ENCODE results near the gene NSG2.
"Not testable (repeated sequence)": the region's sequence is repeated elsewhere in the genome, so short reads cannot be mapped to it uniquely, and the experiment has no call there.

NSG2 gene

DNA sequence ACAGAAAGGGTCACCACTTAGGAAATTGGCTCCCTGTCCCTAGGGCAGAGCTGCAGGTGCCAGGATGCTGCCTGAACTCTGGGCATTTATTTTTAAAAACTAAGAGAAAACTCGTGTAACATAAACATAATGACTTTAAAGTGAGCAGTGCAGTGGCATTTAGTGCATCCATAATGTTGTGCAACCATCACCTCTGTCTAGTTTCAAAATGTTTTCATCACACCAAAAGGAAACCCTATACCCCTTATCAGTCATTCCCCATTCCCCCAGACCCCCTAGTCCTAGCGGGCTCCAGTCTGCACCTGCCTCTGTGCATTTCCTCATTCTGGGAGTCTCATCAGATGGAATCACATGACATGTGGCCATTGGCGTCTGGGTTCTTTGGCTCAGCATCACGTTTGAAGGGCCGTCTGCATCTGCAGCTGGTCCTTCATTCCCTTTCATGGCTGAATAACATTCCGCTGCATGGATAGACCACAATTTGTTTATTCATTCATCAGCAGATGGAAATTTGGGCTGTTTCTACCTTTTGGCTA lies 55.8 kb downstream of the NSG2 start:
- DNase-seq (ENCODE audit: low spot score) (no peak), FAIRE-seq (no peak)

- not testable (repeated sequence) for DNase-seq (ENCODE audit: low spot score); FAIRE-seq
Measured at GRCh38 chr5:174102574-174102973, 57.1 kb downstream of the NSG2 start.

GRCh38 chr5:174106997-174107655 lies 61.6 kb downstream of the NSG2 start:
- no peak for FAIRE-seq
- no peak for DNase-seq (ENCODE audit: low spot score)

DNA sequence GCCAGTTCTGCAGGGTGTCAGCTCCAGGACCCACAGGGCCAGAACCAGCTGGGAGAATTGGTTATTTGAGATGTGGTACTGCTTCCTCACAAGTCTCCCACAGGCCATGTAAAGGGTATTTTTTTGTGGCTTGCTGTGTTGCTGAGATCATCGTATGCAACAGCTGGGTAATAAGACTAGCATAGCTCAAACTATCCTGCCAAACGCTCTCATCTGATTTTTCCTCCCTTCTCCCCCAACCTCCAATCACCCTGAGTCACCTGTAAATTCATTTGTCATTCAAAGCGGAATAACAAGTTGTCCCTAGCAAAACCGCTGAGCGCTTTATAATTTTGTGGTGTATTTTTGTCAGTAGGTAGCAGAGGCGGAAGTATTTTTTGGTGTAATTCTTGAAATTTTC lies 63.2 kb downstream of the NSG2 start:
- FAIRE-seq (no peak), DNase-seq (ENCODE audit: low spot score) (no peak)

GRCh38 chr5:174109698-174110260 lies 64.3 kb downstream of the NSG2 start:
- no peak for FAIRE-seq

DNA sequence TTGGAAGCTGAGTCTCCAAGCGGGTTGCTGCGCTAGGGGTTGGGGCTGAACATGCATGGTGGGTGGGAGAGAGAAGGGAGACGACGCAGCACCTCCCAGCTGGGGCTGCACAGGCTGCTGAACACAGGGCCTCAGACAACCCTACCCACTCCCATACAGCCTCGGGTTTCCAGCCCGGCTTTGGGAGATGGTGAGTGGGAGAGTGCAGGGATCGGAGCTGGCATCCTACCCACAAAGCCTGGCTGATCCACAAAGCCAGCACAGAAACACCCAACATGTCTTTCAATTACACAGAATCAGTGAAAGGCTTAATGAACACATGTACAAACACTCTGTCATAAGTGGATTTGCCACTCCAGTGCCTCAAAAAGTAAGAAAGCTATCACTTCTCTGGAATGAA lies 64.8 kb downstream of the NSG2 start:
- DNase-seq (ENCODE audit: low spot score) (no peak), FAIRE-seq (no peak)

More at GRCh38 chr5:174109698-174110260, 64.3 kb downstream of the NSG2 start:
- no peak for DNase-seq (ENCODE audit: low spot score)

- FAIRE-seq = no peak
- no peak for DNase-seq (ENCODE audit: low spot score)
Measured at GRCh38 chr5:174111287-174111973, 65.9 kb downstream of the NSG2 start.

DNA sequence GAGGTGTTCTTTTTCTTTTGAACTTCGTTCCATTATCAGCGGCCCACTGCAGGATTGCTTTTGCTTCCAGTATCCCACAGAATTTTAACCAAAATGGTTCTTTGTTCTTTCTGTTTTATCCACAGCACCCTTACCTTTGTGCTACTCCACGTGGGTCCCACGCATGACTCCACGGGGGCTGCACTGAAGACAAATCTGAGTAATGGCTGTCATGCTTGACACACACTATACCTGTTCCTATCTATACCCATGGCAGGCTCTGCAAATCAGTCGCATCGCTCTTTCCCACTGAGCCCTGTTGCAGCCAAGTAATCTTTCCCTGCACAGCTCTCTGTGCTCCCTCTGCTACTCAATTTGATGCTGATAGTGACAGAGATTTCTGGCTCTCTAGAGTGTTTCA lies 69.7 kb downstream of the NSG2 start:
- DNase-seq (ENCODE audit: low spot score) (no peak), FAIRE-seq (no peak)

DNA sequence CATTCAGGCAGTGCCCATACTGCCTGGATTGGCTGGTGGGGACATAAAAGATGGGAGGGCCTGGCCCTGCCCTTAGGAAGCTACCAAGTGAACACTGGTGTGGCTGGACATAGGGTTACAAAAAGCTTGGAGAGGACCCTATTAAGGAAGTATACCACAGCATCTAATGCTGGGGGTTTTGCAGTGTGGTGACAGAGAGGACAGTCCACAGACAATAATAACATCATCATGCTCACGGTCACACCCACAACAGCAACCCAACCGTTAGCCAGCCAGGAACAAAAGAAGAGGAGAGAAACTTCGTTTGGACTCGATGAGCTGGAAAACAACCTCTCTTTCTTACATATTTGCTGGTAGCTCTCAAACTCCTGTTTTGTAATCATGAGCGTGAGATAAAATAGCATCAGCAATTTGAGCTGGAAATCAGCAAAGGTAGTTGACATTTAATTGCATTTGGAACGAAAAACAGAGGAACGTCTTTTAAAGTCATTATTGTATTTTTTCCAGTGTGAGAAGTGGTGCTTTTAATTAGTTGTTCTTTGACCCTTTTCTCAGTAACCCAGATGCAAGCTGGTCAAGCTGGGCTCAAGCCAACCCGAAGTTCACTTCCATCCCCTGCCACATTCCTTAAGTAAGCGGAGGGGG lies 73.4 kb downstream of the NSG2 start:
- no peak for FAIRE-seq
- DNase-seq (ENCODE audit: low spot score) = no peak

GRCh38 chr5:174119468-174119881 lies 74.0 kb downstream of the NSG2 start:
- DNase-seq (ENCODE audit: low spot score) (no peak), FAIRE-seq (no peak)

DNA sequence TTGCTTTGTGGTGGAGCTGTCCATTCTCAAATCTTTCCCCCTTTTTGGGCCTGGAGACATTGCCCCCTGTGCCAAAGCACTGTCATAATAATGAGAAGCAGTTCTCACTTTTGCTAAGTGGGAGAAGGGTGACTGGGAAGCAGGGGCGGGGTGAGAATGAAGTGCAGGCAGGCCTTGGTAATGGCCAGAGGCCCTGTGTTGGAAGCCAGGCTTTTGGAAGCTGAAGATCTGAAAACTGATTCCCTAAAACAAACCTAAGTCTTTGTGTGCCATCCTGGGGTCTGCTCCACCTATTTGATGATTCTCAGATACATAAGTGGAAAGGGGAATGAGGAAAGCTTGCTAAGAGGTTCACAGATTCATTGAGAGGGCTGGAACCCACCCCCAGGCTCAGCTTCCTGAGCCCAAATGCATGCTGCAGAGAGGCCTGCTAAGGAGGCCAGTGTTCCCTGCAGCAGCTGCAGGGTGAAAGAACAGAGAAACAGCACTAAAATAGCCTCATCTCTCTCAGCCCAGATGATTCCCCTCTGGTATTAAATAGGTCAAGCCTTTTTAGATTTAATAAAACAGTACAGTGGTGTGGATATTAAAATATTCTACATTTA lies 75.0 kb downstream of the NSG2 start:
- DNase-seq (ENCODE audit: low spot score) (no peak), FAIRE-seq (no peak)

DNA sequence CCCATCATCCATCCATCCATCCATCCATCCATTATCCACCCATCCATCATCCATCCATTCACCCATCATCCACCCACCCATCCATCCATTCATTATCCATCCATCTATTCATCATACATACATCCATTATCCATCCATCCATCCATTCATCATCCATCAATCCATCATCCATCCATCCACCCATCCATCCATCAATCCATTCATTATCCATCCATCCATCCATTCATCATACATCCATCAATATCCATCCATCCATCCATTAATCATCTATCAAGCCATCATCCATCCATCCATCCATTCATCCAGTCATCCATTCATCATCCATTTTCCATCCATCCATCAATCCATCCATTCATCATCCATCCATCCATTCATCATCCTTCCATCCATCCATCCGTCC lies 89.0 kb downstream of the NSG2 start:
- FAIRE-seq = no peak
- no peak for DNase-seq (ENCODE audit: low spot score)

GRCh38 chr5:174139623-174140022 lies 94.1 kb downstream of the NSG2 start:
- FAIRE-seq = no peak
- DNase-seq (ENCODE audit: low spot score) = no peak

DNA sequence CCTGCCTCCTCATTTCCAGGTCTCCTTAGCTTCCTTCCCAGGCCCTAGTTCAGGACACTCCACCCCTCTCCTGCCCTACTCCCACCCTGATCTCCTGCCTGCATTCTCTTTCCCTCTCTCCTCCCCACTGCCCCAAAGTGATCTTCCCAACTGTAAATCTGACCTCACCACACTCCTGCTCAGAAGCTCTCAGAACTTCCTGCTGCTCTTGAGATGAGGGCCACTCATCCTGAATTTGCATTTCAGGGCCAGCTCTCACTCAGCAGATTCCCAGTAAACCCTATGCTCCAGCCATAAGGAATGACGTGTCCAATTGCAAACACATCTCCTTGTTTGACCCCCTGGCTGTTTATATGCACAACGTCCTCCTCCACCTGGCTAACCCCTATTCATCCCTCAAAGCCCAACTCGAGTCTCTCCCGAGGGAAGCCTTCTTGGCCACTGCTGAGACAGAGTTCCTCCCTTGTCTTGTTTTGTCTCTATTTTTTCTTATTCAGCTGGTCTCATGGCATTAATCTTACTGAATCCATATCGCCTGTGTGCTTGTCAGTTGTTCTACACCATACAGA lies 95.0 kb downstream of the NSG2 start:
- FAIRE-seq (no peak), DNase-seq (ENCODE audit: low spot score) (no peak)

GRCh38 chr5:174141398-174141797 lies 95.9 kb downstream of the NSG2 start:
- FAIRE-seq = no peak
- DNase-seq (ENCODE audit: low spot score) = no peak

GRCh38 chr5:174145091-174145490 lies 99.6 kb downstream of the NSG2 start:
- DNase-seq (ENCODE audit: low spot score) (no peak), FAIRE-seq (no peak)

GRCh38 chr5:174145821-174146220 lies 100.3 kb downstream of the NSG2 start:
- DNase-seq (ENCODE audit: low spot score) (no peak), FAIRE-seq (no peak)

GRCh38 chr5:174146556-174146955 lies 101.0 kb downstream of the NSG2 start:
- FAIRE-seq = no peak
- DNase-seq (ENCODE audit: low spot score) = no peak

DNA sequence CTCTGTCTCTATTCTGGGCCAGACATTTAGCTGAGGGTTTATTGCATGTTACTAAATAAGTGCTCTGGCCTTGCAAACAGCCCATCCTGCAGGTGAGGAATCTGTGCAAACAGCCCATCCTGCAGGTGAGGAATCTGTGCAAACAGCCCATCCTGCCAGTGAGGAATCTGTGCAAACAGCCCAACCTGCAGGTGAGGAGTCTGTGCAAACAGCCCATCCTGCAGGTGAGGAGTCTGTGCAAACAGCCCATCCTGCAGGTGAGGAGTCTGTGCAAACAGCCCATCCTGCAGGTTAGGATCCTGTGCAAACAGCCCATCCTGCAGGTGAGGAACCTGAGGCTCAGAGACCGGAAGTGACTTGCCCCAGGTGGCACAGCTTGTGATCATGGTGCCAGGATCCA lies 101.5 kb downstream of the NSG2 start:
- not testable (repeated sequence) for FAIRE-seq; DNase-seq (ENCODE audit: low spot score)

DNA sequence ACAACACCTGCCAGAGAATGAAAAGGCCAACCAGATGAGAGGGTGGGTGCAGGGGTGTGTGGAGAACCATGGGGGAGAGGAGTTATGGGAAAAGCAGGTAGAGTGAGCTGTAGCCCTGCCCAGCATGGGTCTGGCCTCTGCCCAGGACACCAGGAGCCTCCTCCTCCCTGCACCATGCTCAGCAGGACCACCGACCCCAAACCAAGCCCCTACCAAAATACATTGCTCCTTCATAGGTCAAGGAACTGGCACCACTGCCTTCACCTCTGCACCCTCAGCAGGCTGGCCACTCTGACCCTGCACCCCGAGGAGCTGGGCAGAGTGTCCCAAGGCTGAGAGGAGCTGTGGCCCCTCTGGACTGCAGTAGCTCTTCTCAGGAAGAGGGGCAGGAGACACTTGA lies 102.0 kb downstream of the NSG2 start:
- no peak for FAIRE-seq

GRCh38 chr5:174148721-174149120 lies 103.2 kb downstream of the NSG2 start:
- FAIRE-seq (no peak), DNase-seq (ENCODE audit: low spot score) (no peak)

More for the DNA sequence above, 102.0 kb downstream of the NSG2 start:
- DNase-seq (ENCODE audit: low spot score) = no peak

Data from RCC 7860 (cell line).